ENCODE results near the gene TRAM2. TPM values are rescaled to one million over a fixed set of nuclear protein-coding genes. Genes with fewer than 3 reads are reported as not detected.

The TRAM2 gene
- total RNA-seq, 1 experiment from 2014 or later = 21.2 TPM

- H3K4ac ChIP-seq (ENCODE audit: low read depth, low read length) = no peak overlapping the region
- H2BK20ac ChIP-seq (ENCODE audit: low read depth, low read length, poor library complexity, severe bottlenecking) = no peak overlapping the region
- H4K91ac ChIP-seq (ENCODE audit: insufficient read length, low read depth, low read length) = no peak overlapping the region
- no peaks in the 10 kb centered on the region for H3K79me1 ChIP-seq (ENCODE audit: insufficient read depth, low read depth, low read length, poor library complexity, severe bottlenecking)
- H4K20me1 ChIP-seq (ENCODE audit: control insufficient read depth, insufficient read depth, insufficient read length) = no peaks in the 10 kb centered on the region
- peaks cover 4% of the 10 kb centered on the region; the same call in 1 of the 2 replicates for H3K79me2 ChIP-seq (ENCODE audit: insufficient read depth, low read length)
- Mint-ChIP-seq H3K4me3 (no peak overlapping the region), H3K27me3 (ENCODE audit: low read depth) (no peaks in the 10 kb centered on the region), H3K9me3 (no peaks in the 10 kb centered on the region), H3K27ac (no peak overlapping the region), H3K36me3 (ENCODE audit: insufficient read depth in 1 of 3, low read depth in 3 of 3) (peaks cover 4 to 16% (median 5%) of the 10 kb centered on the region in 3 experiments; a peak in 4 of 7 replicates), H3K4me1 (peaks cover 28 to 33% of the 10 kb centered on the region in 2 experiments)
- no peak overlapping the region for H4K8ac ChIP-seq (replicated peaks; ENCODE audit: insufficient read length, low read depth, low read length)
- no peak for DNase-seq
- no peak overlapping the region for H2BK5ac ChIP-seq (ENCODE audit: insufficient read length, low read length)
- no peak overlapping the region for H4K5ac ChIP-seq (ENCODE audit: insufficient read length, low read depth, low read length)
- no peak overlapping the region for H3K56ac ChIP-seq (ENCODE audit: insufficient read length, low read depth, low read length)
- no peak overlapping the region for H2BK15ac ChIP-seq (ENCODE audit: low read depth, low read length)
- H3K14ac ChIP-seq (ENCODE audit: insufficient read depth, low read length) = no peak overlapping the region
- no CpG with 5 or more reads among the region's 5 CpGs for WGBS (ENCODE audit: extremely low coverage, insufficient read length, low lambda C conversion rate)
- H2AFZ ChIP-seq (ENCODE audit: low read length) = no peak overlapping the region
- no peaks in the 10 kb centered on the region for H3K23me2 ChIP-seq (ENCODE audit: insufficient read length, low read depth, low read length, poor library complexity, severe bottlenecking)
- H3T11ph ChIP-seq (ENCODE audit: low read length) = no peak overlapping the region
- no peak overlapping the region for H3K27ac ChIP-seq (ENCODE audit: insufficient read length, low read depth, low read length)
- no peak overlapping the region for H3K18ac ChIP-seq (ENCODE audit: insufficient read length, low read depth, low read length)
- H3K4me2 ChIP-seq (ENCODE audit: insufficient read depth, insufficient read length, low read length) = no peak overlapping the region
- no peaks in the 10 kb centered on the region for H3K9me3 ChIP-seq (ENCODE audit: control insufficient read depth, low read depth, low read length)
- H3K23ac ChIP-seq (ENCODE audit: insufficient read length, low read depth, low read length) = no peak overlapping the region
- peaks cover 19% of the 10 kb centered on the region; the same call in 1 of the 2 replicates for H3K4me1 ChIP-seq (ENCODE audit: insufficient read depth, low read length)
- H2AK5ac ChIP-seq (ENCODE audit: insufficient read length, low read length) = no peak overlapping the region
- H3K27me3 ChIP-seq (ENCODE audit: insufficient read depth, low read length) = no peaks in the 10 kb centered on the region
- TF ChIP-seq, protein P1, sequence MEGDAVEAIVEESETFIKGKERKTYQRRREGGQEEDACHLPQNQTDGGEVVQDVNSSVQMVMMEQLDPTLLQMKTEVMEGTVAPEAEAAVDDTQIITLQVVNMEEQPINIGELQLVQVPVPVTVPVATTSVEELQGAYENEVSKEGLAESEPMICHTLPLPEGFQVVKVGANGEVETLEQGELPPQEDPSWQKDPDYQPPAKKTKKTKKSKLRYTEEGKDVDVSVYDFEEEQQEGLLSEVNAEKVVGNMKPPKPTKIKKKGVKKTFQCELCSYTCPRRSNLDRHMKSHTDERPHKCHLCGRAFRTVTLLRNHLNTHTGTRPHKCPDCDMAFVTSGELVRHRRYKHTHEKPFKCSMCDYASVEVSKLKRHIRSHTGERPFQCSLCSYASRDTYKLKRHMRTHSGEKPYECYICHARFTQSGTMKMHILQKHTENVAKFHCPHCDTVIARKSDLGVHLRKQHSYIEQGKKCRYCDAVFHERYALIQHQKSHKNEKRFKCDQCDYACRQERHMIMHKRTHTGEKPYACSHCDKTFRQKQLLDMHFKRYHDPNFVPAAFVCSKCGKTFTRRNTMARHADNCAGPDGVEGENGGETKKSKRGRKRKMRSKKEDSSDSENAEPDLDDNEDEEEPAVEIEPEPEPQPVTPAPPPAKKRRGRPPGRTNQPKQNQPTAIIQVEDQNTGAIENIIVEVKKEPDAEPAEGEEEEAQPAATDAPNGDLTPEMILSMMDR (conservative IDR thresholded peaks at IDR 0.05) = no peak
- no peak overlapping the region for H3K9ac ChIP-seq (ENCODE audit: extremely low read depth, insufficient read length, low read length)
- H2BK12ac ChIP-seq (ENCODE audit: insufficient read length, low read depth, low read length) = no peak overlapping the region
- no peak overlapping the region for H2BK120ac ChIP-seq (ENCODE audit: low read depth, low read length, poor library complexity, severe bottlenecking)
These were observed 38.5 kb downstream of the TRAM2 start for GRCh38 chr6:52538252-52538900.

Data from H9 (cell line).